Measurements from ENCODE around the gene KCNQ1. TPM values are rescaled to one million over a fixed set of nuclear protein-coding genes. Genes with fewer than 3 reads are reported as not detected.

The KCNQ1 gene
- polyA plus RNA-seq, 1 donor from 2014 or later = not detected

DNA sequence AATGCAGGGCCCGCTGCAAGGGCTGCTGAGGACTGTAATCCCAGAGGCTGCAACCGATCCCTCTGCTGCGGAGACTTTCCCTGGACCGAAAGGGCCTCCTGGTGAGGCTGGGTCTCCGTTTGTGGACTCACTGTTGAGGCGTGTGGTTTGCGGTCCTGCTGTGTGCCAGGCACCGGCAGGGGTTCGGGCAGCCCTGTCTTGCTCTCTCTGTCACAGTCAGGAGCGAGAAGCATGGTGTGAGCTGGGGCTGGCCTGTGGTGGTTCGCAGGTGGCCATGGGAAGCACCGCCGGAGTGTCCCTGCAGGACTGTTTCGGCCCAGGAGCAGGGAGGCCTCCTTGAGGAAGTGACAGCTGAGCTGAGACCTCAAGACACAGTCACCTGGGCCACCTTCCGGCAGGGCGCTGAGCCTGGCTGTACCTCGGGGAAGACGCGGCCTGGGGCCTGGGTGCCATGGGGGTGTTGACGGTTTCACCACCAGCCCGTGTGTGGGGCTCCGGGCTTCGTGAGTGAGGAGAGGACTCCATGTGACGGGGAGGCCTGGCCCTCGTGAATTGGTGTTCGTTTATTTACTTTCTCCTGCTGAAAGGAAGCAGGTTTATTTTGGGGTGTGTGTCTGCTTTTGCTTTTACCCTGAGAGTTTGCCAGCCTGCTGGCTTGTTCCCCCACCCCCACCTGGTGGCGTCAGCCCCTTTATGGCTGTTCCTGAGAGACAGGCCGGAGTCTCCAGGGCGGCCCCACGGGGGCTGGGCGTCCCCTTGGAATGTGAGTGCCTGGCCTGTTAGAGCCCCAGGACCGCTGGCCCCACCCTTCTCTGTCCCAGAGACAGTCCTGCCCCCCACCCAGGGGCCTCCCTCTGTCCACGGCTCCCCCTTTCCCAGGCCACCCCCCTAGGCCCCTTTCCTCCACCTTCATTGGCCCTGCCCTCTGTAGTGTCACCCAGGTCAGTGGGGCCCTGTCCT lies 132.5 kb downstream of the KCNQ1 start:
- no peak for TF ChIP-seq EP300 (conservative IDR thresholded peaks at IDR 0.05; ENCODE audit: poor library complexity, severe bottlenecking)
- no peak for TF ChIP-seq MXI1 (conservative IDR thresholded peaks at IDR 0.05; ENCODE audit: poor library complexity, severe bottlenecking)
- no peak for TF ChIP-seq TAF1 (IDR thresholded peaks at IDR 0.05; ENCODE audit: low read depth)
- no peaks in the 10 kb centered on the region for H3K36me3 ChIP-seq (ENCODE audit: insufficient read depth, low read length)

DNA sequence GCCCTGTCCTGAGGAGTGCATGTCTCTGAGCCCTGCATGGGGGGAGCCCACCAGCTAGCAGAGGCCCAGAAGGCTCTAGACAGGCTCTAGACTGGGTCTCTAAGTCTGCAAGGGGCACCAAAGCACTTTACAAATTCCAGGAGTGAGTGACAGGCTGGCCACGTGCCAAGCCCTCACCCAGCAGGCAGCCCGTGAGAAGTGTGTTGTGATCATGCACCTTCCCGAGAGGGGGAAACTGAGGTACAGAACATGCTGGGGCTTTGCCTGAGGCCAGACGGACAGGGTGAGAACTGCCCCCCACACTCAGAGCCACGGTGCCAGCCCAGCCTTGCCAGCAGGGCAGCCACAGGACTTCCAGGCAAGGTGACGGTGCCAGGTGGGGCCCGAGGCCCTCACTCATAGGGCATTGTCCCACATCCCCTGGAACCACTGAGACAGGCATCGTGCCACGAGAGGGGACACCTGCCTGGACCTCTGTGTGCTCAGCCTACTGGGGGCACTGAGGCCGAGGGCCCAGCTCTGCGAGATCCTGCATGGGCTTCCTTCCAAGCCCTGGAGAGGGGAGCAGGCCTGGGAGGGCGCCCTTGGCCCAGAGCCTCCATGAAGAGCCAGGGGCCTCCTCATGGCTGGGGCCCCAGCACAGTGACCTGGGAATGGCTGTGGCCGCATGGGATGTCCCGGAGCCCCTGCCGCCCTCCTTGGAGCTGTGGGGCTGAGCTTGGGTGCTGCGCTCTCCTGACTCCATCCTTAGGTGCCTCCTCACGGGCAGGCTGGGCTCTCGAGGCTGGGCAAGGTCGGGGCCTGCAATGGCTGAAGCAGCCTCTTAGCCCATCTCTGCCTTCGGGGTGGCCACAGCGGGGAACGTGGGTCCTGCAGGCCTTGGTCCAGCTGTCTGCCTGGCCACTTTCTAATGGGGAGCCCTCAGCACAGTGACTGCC lies 133.5 kb downstream of the KCNQ1 start:
- no peaks in the 10 kb centered on the region for H3K27me3 ChIP-seq (ENCODE audit: insufficient read depth, low read depth, low read length)
- H3K79me2 ChIP-seq (replicated peaks; ENCODE audit: insufficient read depth, low read length) = no peaks in the 10 kb centered on the region
- H3F3A ChIP-seq (ENCODE audit: insufficient read depth, low read length, poor library complexity, severe bottlenecking) = no peaks in the 10 kb centered on the region
- no peaks in the 10 kb centered on the region for H4K20me1 ChIP-seq (ENCODE audit: insufficient read depth)
- H3K27ac ChIP-seq (ENCODE audit: low read length) = no peak overlapping the region
- TF ChIP-seq SMC3 (conservative IDR thresholded peaks at IDR 0.05; ENCODE audit: poor library complexity) (no peak), RAD21 (conservative IDR thresholded peaks at IDR 0.05) (no peak), MXI1 (conservative IDR thresholded peaks at IDR 0.05; ENCODE audit: poor library complexity, severe bottlenecking) (no peak), TAF1 (IDR thresholded peaks at IDR 0.05; ENCODE audit: low read depth) (no peak)
- TF ChIP-seq, protein P1, sequence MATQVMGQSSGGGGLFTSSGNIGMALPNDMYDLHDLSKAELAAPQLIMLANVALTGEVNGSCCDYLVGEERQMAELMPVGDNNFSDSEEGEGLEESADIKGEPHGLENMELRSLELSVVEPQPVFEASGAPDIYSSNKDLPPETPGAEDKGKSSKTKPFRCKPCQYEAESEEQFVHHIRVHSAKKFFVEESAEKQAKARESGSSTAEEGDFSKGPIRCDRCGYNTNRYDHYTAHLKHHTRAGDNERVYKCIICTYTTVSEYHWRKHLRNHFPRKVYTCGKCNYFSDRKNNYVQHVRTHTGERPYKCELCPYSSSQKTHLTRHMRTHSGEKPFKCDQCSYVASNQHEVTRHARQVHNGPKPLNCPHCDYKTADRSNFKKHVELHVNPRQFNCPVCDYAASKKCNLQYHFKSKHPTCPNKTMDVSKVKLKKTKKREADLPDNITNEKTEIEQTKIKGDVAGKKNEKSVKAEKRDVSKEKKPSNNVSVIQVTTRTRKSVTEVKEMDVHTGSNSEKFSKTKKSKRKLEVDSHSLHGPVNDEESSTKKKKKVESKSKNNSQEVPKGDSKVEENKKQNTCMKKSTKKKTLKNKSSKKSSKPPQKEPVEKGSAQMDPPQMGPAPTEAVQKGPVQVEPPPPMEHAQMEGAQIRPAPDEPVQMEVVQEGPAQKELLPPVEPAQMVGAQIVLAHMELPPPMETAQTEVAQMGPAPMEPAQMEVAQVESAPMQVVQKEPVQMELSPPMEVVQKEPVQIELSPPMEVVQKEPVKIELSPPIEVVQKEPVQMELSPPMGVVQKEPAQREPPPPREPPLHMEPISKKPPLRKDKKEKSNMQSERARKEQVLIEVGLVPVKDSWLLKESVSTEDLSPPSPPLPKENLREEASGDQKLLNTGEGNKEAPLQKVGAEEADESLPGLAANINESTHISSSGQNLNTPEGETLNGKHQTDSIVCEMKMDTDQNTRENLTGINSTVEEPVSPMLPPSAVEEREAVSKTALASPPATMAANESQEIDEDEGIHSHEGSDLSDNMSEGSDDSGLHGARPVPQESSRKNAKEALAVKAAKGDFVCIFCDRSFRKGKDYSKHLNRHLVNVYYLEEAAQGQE (IDR thresholded peaks at IDR 0.05; ENCODE audit: borderline replicate concordance) = no peak
- H3K9me3 ChIP-seq (ENCODE audit: low read length) = no peaks in the 10 kb centered on the region
- H3K4me2 ChIP-seq (ENCODE audit: low read length) = no peak overlapping the region
- no peak overlapping the region for H2AFZ ChIP-seq (ENCODE audit: low read depth, low read length)
- no peaks in the 10 kb centered on the region for H3K36me3 ChIP-seq (ENCODE audit: insufficient read depth, low read length)
- no peaks in the 10 kb centered on the region for H3K9me2 ChIP-seq (ENCODE audit: insufficient read depth, low read length)
- no peak overlapping the region for H3K9ac ChIP-seq (ENCODE audit: low read length)
- no peak overlapping the region for H3K4me3 ChIP-seq (ENCODE audit: low read length)

More for the DNA sequence above, 132.5 kb downstream of the KCNQ1 start:
- Histone ChIP-seq H3K9ac (ENCODE audit: low read length) (no peak overlapping the region), H3K27ac (ENCODE audit: low read length) (no peak overlapping the region), H3K4me2 (ENCODE audit: low read length) (no peak overlapping the region), H4K20me1 (ENCODE audit: insufficient read depth) (no peaks in the 10 kb centered on the region), H3F3A (ENCODE audit: insufficient read depth, low read length, poor library complexity, severe bottlenecking) (no peaks in the 10 kb centered on the region), H3K9me3 (ENCODE audit: low read length) (no peaks in the 10 kb centered on the region), H2AFZ (ENCODE audit: low read depth, low read length) (no peak overlapping the region), H3K4me3 (ENCODE audit: low read length) (no peak overlapping the region), H3K79me2 (replicated peaks; ENCODE audit: insufficient read depth, low read length) (no peaks in the 10 kb centered on the region), H3K27me3 (ENCODE audit: insufficient read depth, low read depth, low read length) (no peaks in the 10 kb centered on the region), H3K9me2 (ENCODE audit: insufficient read depth, low read length) (no peaks in the 10 kb centered on the region)

DNA sequence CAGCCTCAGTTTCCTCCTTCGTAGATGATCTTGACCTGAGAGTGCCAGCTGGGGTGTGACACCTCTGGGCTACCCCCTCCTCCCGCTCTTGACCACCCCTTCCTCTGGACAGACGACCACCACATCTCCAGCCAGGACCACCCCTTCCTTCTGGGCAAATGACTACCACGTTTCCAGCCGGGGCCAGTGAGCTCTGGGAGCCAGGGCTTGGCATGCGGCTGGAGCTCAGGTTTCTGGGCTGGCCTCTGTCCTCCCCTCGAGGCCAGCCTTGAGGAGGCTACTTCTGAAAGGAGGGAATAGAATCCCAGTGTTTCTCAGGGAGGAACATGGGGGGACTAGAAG lies 134.1 kb downstream of the KCNQ1 start:
- Histone ChIP-seq H3K9me2 (ENCODE audit: insufficient read depth, low read length) (no peaks in the 10 kb centered on the region), H3K4me3 (ENCODE audit: low read length) (no peak overlapping the region), H2AFZ (ENCODE audit: low read depth, low read length) (no peak overlapping the region), H4K20me1 (ENCODE audit: insufficient read depth) (no peaks in the 10 kb centered on the region), H3K9me3 (ENCODE audit: low read length) (no peaks in the 10 kb centered on the region), H3F3A (ENCODE audit: insufficient read depth, low read length, poor library complexity, severe bottlenecking) (no peaks in the 10 kb centered on the region), H3K36me3 (ENCODE audit: insufficient read depth, low read length) (no peaks in the 10 kb centered on the region), H3K27me3 (ENCODE audit: insufficient read depth, low read depth, low read length) (no peaks in the 10 kb centered on the region), H3K4me2 (ENCODE audit: low read length) (no peak overlapping the region), H3K79me2 (replicated peaks; ENCODE audit: insufficient read depth, low read length) (no peaks in the 10 kb centered on the region), H3K9ac (ENCODE audit: low read length) (no peak overlapping the region), H3K27ac (ENCODE audit: low read length) (no peak overlapping the region)
- TF ChIP-seq TAF1 (IDR thresholded peaks at IDR 0.05; ENCODE audit: low read depth) (no peak), EZH2 (IDR thresholded peaks at IDR 0.05; ENCODE audit: borderline replicate concordance, insufficient read depth, low read length, poor library complexity, severe bottlenecking) (no peak), EP300 (conservative IDR thresholded peaks at IDR 0.05; ENCODE audit: poor library complexity, severe bottlenecking) (no peak), SMC3 (conservative IDR thresholded peaks at IDR 0.05; ENCODE audit: poor library complexity) (no peak), POLR2AphosphoS5 (IDR thresholded peaks at IDR 0.05) (no peak), MXI1 (conservative IDR thresholded peaks at IDR 0.05; ENCODE audit: poor library complexity, severe bottlenecking) (no peak), RAD21 (conservative IDR thresholded peaks at IDR 0.05) (no peak)
- TF ChIP-seq, protein P2, sequence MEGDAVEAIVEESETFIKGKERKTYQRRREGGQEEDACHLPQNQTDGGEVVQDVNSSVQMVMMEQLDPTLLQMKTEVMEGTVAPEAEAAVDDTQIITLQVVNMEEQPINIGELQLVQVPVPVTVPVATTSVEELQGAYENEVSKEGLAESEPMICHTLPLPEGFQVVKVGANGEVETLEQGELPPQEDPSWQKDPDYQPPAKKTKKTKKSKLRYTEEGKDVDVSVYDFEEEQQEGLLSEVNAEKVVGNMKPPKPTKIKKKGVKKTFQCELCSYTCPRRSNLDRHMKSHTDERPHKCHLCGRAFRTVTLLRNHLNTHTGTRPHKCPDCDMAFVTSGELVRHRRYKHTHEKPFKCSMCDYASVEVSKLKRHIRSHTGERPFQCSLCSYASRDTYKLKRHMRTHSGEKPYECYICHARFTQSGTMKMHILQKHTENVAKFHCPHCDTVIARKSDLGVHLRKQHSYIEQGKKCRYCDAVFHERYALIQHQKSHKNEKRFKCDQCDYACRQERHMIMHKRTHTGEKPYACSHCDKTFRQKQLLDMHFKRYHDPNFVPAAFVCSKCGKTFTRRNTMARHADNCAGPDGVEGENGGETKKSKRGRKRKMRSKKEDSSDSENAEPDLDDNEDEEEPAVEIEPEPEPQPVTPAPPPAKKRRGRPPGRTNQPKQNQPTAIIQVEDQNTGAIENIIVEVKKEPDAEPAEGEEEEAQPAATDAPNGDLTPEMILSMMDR (IDR thresholded peaks at IDR 0.05; ENCODE audit: poor library complexity, severe bottlenecking) = no peak
- TF ChIP-seq, protein P1 (IDR thresholded peaks at IDR 0.05; ENCODE audit: borderline replicate concordance) = no peak

Measured in neural cell (in vitro differentiated cells).